SIG-M5 (cell line): ENCODE results near the gene SPATS2L.

Experiments
- DNase-seq: peaks from one replicate; lab custom pipeline; 2025; lab: John Stamatoyannopoulos, UW

SPATS2L gene

GRCh38 chr2:200348897-200349563, 42.5 kb downstream of the SPATS2L start:
- no peak for DNase-seq

- DNase-seq: no peak
These were observed 43.4 kb downstream of the SPATS2L start for GRCh38 chr2:200349868-200350267.

GRCh38 chr2:200350850-200351285, 44.4 kb downstream of the SPATS2L start:
- DNase-seq: no peak

- DNase-seq: no peak
These were observed 45.3 kb downstream of the SPATS2L start for GRCh38 chr2:200351815-200352214.

GRCh38 chr2:200352636-200353035, 46.1 kb downstream of the SPATS2L start:
- no peak for DNase-seq

- DNase-seq: no peak
These were observed 46.6 kb downstream of the SPATS2L start for GRCh38 chr2:200353120-200353519.

GRCh38 chr2:200353874-200354273, 47.4 kb downstream of the SPATS2L start:
- no peak for DNase-seq

GRCh38 chr2:200354833-200355751, 48.6 kb downstream of the SPATS2L start:
- no peak for DNase-seq

- no peak for DNase-seq
These were observed 49.8 kb downstream of the SPATS2L start for GRCh38 chr2:200356321-200356720.

- no peak for DNase-seq
These were observed 50.4 kb downstream of the SPATS2L start for GRCh38 chr2:200356857-200357384.

- DNase-seq: no peak
These were observed 51.4 kb downstream of the SPATS2L start for GRCh38 chr2:200357845-200358244.

GRCh38 chr2:200359552-200359951, 53.1 kb downstream of the SPATS2L start:
- no peak for DNase-seq

GRCh38 chr2:200360364-200360763, 53.9 kb downstream of the SPATS2L start:
- DNase-seq: no peak

- no peak for DNase-seq
These were observed 55.9 kb downstream of the SPATS2L start for GRCh38 chr2:200362202-200362917.

GRCh38 chr2:200363279-200363678, 56.8 kb downstream of the SPATS2L start:
- DNase-seq: no peak

GRCh38 chr2:200364142-200364541, 57.6 kb downstream of the SPATS2L start:
- no peak for DNase-seq

- no peak for DNase-seq
These were observed 58.1 kb downstream of the SPATS2L start for GRCh38 chr2:200364620-200365019.

- no peak for DNase-seq
These were observed 58.7 kb downstream of the SPATS2L start for GRCh38 chr2:200365209-200365608.

GRCh38 chr2:200367155-200367554, 60.7 kb downstream of the SPATS2L start:
- DNase-seq: no peak

- no peak for DNase-seq
These were observed 63.4 kb downstream of the SPATS2L start for GRCh38 chr2:200369886-200370285.

GRCh38 chr2:200373231-200373630, 66.7 kb downstream of the SPATS2L start:
- no peak for DNase-seq

- DNase-seq: no peak
These were observed 67.5 kb downstream of the SPATS2L start for GRCh38 chr2:200373973-200374416.
